Activated naive CD8-positive, alpha-beta T cell treated with anti-CD3 and anti-CD28 coated beads, Interleukin-2, amount 50 U/mL, for 24 hours (primary cell): ENCODE data around the gene ASB10.

ENCODE experiments used
- ATAC-seq: fragments of 150-1000 bp; cut with Tn5 transposase; one replicate; pipeline ENCODE4 v1.10.0; 2021
- DNase-seq: peaks from one replicate; pipeline ENCODE4 v3.0.0; 2021
- H3K27ac Mint-ChIP-seq: one replicate; pipeline ENCODE4 v1.8.0; 2021; ENCODE audit warnings: mild to moderate bottlenecking, mixed read lengths
- H3K27me3 Mint-ChIP-seq: one replicate; pipeline ENCODE4 v1.8.0; 2021; ENCODE audit warnings: mixed read lengths
- H3K36me3 Mint-ChIP-seq: one replicate; pipeline ENCODE4 v1.8.0; 2021; ENCODE audit warnings: low read depth, mixed read lengths
- H3K4me1 Mint-ChIP-seq: one replicate; pipeline ENCODE4 v1.8.0; 2021; ENCODE audit warnings: mixed read lengths
- H3K4me3 Mint-ChIP-seq: one replicate; pipeline ENCODE4 v1.8.0; 2021; ENCODE audit warnings: mild to moderate bottlenecking, moderate library complexity, mixed read lengths
- H3K9me3 Mint-ChIP-seq: one replicate; pipeline ENCODE4 v1.8.0; 2021; ENCODE audit warnings: mixed read lengths

The ASB10 gene, protein sequence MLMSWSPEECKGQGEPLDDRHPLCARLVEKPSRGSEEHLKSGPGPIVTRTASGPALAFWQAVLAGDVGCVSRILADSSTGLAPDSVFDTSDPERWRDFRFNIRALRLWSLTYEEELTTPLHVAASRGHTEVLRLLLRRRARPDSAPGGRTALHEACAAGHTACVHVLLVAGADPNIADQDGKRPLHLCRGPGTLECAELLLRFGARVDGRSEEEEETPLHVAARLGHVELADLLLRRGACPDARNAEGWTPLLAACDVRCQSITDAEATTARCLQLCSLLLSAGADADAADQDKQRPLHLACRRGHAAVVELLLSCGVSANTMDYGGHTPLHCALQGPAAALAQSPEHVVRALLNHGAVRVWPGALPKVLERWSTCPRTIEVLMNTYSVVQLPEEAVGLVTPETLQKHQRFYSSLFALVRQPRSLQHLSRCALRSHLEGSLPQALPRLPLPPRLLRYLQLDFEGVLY

DNA sequence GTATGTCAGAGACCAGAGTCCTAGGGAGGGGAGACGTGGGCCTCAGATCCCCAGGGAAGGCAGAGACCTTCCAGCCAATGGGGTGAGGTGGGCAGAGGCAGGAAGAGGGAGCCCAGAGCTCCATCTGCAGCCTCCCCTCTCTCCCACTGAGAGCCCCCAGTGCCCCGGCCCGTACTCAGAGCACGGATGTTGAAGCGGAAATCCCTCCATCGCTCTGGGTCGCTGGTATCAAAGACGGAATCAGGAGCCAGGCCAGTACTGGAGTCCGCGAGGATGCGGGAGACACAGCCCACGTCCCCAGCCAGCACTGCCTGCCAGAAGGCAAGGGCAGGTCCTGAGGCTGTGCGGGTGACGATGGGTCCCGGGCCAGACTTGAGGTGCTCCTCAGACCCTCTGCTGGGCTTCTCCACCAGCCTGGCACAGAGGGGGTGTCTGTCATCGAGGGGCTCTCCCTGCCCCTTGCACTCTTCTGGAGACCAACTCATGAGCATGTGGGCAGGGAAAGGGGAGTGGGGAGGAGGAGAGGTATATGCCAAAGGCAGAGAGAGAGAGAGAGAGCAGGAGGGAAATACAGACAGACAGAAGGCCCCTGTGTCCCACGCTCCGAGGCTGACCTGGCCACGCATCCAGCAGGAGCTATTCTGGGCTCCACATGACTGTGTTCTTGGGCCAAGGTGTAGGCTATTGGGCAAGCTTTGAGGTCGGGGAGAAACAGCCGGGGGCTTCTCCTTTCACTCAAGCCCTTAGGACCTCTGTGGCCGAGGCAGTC lies at the start of gene ASB10:
ASB10 (minus strand) TSS at position 611 of the 769 bp plus-strand sequence; CDS start at position 491, 120 bp downstream.
- H3K4me3 Mint-ChIP-seq = no peak within 1 kb of the TSS
- H3K27me3 Mint-ChIP-seq = no peaks in the 10 kb centered on the region
- H3K4me1 Mint-ChIP-seq = no peaks in the 10 kb centered on the region
- no peak for DNase-seq
- no peak within 1 kb of the TSS for H3K27ac Mint-ChIP-seq
- no peaks in the 10 kb centered on the region for H3K36me3 Mint-ChIP-seq
- no peak for ATAC-seq
- H3K9me3 Mint-ChIP-seq = no peaks in the 10 kb centered on the region

DNA sequence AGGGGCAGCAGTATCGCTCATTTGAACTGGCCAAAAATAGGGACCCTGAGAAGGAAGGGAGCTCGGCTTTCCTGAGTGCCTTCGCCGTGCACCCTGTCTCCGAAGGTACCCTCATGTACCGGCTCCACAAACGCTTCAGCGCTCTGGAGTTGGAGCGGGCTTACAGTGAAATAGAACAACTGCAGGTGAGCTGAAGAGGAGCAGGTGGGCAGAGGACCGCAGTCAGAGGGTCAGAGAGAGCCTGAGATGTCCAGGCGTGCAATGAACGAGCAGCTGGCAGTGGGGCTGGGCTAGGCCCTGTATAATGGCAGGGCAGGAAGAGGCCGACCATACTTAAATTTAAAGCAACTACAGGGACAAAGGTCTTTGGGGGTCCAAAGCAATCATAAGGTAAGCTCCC lies 49.4 kb upstream of the ASB10 start:
- Mint-ChIP-seq H3K9me3 (no peaks in the 10 kb centered on the region), H3K27me3 (no peaks in the 10 kb centered on the region), H3K4me1 (peaks cover 32% of the 10 kb centered on the region), H3K27ac (no peak overlapping the region), H3K36me3 (peaks cover 22% of the 10 kb centered on the region), H3K4me3 (no peak overlapping the region)
- no peak for ATAC-seq
- DNase-seq = no peak

DNA sequence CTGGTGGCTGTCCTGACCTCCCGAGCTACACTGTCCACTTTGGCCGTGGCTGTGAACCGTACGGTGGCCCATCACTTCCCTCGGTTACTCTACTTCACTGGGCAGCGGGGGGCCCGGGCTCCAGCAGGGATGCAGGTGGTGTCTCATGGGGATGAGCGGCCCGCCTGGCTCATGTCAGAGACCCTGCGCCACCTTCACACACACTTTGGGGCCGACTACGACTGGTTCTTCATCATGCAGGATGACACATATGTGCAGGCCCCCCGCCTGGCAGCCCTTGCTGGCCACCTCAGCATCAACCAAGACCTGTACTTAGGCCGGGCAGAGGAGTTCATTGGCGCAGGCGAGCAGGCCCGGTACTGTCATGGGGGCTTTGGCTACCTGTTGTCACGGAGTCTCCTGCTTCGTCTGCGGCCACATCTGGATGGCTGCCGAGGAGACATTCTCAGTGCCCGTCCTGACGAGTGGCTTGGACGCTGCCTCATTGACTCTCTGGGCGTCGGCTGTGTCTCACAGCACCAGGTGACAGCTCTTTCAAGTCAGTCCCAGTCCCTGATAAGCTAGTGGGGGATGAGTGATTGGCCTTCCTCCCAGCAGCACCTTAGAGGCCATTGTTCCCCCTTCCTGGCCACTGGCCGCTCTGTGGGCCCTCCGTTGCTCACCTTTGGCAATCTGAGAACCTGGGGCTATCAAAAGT lies 48.2 kb upstream of the ASB10 start:
- Mint-ChIP-seq H3K9me3 (no peaks in the 10 kb centered on the region), H3K27me3 (no peaks in the 10 kb centered on the region), H3K4me1 (peaks cover 34% of the 10 kb centered on the region), H3K4me3 (no peak overlapping the region), H3K27ac (peak overlapping the region; percentile 35), H3K36me3 (peaks cover 22% of the 10 kb centered on the region)
- DNase-seq (no peak), ATAC-seq (no peak)

DNA sequence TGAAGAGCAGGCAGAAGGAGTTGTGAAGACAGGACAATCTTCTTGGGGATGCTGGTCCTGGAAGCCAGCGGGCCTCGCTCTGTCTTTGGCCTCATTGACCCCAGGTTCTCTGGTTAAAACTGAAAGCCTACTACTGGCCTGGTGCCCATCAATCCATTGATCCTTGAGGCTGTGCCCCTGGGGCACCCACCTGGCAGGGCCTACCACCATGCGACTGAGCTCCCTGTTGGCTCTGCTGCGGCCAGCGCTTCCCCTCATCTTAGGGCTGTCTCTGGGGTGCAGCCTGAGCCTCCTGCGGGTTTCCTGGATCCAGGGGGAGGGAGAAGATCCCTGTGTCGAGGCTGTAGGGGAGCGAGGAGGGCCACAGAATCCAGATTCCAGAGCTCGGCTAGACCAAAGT lies 46.8 kb upstream of the ASB10 start:
- Mint-ChIP-seq H3K36me3 (peaks cover 22% of the 10 kb centered on the region), H3K9me3 (no peaks in the 10 kb centered on the region), H3K4me1 (peaks cover 34% of the 10 kb centered on the region), H3K27me3 (no peaks in the 10 kb centered on the region), H3K4me3 (peak overlapping the region; percentile 100), H3K27ac (peak overlapping the region; percentile 99)
- no peak for ATAC-seq
- no peak for DNase-seq

DNA sequence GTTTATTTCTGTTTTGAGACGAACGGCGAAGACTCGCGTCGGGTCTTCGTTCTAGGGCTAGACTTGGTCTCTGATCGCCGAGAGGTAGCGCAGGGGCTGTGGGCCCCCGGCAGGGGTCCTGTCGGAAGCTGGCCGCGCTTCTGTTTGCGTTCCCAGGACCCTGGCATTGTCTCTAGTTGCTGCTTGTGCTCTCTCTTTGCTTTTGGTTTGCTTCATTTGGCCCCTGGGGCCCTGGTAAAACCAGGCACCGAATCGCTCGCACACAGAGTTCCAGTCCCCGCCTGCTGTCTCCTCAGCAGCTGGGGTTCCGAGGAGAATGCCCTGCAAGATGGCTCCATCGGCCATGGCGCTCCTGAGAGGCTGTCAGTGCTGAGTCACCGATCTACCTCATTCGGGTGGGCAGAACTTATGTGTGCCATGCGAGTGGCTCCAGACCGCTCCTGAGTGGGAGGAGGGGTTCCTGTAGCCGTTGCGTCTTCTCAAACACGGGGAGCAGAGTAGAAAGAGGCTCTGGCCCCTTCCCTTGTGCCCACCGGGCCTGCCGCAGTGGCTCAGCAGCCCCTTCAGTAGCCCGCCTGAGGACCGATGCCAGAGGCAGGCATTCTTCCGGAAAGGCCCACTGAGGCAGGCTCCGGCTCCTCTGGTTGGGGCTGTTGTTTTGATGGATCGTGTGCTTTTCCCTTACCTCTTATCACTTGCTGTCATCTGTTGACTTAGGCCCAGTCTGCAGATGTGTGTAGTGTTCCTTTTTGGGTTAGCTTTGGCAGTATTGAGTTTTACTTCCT lies 46.1 kb upstream of the ASB10 start:
- peak overlapping the region; percentile 99 for H3K27ac Mint-ChIP-seq
- H3K9me3 Mint-ChIP-seq = no peaks in the 10 kb centered on the region
- H3K4me1 Mint-ChIP-seq = peaks cover 37% of the 10 kb centered on the region
- DNase-seq (peak; percentile 80), ATAC-seq (peak; percentile 89)
- peak overlapping the region; percentile 100 for H3K4me3 Mint-ChIP-seq
- H3K27me3 Mint-ChIP-seq = no peaks in the 10 kb centered on the region
- H3K36me3 Mint-ChIP-seq = peaks cover 22% of the 10 kb centered on the region

DNA sequence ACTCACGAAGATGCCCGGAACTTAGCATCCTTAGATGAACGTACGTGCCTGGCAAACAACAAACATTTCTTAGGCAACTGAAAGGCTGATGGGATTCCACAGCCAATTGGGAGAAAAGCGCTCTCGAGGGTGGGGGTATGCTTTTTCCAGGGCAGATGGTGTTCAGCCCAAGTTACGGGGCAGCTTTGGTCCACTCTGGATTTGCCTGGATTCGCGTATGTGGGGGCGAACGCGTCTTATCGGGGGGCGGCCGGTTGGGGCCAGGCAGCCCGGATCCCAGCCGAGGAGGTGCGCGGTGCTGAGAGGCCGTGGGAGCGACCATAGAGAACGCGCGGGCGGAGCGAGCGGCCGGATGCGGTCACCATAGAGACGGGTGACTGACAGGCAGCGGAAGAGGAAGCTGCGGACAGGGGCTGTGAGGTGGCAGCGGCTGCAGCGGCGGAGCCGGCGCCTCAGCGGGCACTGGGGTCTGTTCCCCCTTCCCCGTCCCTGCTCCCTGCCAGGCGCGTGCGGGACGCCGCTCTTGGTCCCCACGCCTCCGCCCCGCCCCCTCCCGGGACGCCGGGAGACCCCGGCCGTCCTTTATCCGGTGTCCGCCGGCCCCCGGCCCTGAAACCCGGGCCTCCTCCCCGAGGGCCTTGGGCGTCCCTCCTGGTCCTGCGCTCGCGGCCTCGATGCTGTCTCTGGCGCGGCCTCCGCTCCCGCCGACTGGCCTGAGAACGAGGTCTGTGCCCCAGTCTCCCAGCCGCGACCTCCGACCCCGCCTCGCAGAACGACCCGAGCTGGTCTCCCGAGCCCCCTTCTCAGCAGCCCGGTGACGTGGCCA lies 45.3 kb upstream of the ASB10 start, which contains the start of gene CHPF2:
CHPF2 (plus strand) TSS at position 393 of the 826 bp plus-strand sequence. CDS start 1,529 bp downstream, outside the sequence.
- Mint-ChIP-seq H3K9me3 (no peaks in the 10 kb centered on the region), H3K4me1 (peaks cover 42% of the 10 kb centered on the region), H3K27me3 (no peaks in the 10 kb centered on the region), H3K4me3 (peak within 1 kb of the TSS; percentile 100), H3K36me3 (peaks cover 22% of the 10 kb centered on the region), H3K27ac (peak within 1 kb of the TSS; percentile 99)
- ATAC-seq = peak; percentile 91
- peak; percentile 93 for DNase-seq

DNA sequence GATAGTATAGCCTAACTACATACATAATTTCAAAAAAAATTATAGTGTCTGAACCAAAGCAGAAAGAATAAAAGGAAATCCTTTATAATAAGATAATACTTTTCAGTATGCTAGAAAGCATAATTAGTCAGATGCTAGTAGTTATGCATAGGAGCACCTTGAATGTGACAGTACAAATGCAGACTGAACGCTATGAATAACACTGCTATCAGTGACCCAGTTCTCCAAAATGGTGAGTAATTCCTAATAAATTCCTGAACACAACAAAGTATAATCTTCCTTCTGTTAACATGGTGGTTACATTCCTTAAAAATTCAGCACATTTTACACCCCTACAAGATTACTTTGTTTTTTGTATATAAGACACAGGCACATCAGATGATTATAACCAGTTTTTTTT lies 44.0 kb upstream of the ASB10 start:
- H3K9me3 Mint-ChIP-seq = no peaks in the 10 kb centered on the region
- peak overlapping the region; percentile 100 for H3K4me3 Mint-ChIP-seq
- no peak overlapping the region for H3K27ac Mint-ChIP-seq
- no peaks in the 10 kb centered on the region for H3K27me3 Mint-ChIP-seq
- no peak for ATAC-seq
- peaks cover 21% of the 10 kb centered on the region for H3K36me3 Mint-ChIP-seq
- no peak for DNase-seq
- peaks cover 51% of the 10 kb centered on the region for H3K4me1 Mint-ChIP-seq

DNA sequence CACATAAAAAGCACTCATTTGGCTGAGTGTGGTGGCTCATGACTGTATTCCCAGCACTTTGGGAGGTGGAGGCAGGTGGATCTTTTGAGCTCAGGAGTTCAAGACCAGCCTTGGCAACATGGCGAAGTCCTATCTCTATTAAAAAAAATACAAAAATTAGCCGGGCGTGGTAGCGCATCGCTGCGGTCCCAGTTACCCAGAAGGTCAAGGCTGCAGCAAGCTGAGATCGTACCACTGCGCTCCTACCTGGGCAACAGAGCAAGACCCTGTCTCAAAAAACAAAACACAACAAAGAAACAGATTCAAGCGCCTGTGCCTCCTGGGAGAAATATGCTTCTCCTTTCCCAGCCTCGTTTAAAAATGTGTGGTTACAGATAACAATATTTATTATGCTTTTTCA lies 42.2 kb upstream of the ASB10 start:
- no peak for DNase-seq
- Mint-ChIP-seq H3K27ac (no peak overlapping the region), H3K4me1 (peaks cover 57% of the 10 kb centered on the region), H3K27me3 (no peaks in the 10 kb centered on the region), H3K4me3 (no peak overlapping the region), H3K9me3 (no peaks in the 10 kb centered on the region), H3K36me3 (peaks cover 31% of the 10 kb centered on the region)
- ATAC-seq = no peak

DNA sequence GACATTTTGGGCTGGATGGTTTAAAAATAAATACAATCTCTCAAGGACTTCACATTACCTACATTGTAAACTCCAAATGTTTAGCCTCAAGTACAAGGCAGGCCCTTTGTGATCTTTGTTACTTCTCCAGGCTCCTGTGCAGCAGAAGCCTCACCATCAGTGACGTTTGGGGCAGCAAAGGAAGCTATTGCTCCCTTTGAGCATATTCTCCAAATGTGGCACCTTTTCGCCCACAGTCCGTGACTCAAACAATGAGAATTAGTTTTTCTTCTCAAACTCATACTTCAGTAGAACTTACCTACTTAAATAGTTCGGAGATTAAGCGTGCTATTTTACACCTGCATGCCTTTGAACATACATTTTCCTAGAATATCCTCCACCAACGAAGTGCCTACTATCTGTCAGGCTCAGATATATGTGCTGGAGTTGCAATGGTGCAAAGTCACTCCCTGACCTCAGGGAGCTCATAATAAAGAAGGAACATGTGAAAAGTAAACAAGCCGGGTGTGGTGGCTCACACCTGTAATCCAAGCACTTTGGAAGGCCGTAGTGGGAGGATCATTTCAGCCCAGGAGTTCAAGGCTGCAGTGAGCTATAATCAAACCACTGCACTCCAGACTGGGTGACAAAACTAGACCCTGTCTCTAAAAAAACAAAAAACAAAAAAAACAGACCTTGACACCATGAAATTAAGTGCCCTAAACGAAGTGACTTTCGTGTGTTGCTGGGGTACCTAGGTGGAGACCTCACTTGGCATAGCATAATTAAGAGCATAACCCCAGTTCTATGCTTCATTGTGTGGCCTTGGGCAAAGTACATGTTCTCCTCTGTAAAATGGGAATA lies 41.2 kb upstream of the ASB10 start:
- no peak for ATAC-seq
- Mint-ChIP-seq H3K27ac (peak overlapping the region; percentile 96), H3K4me3 (peak overlapping the region; percentile 91), H3K4me1 (peaks cover 47% of the 10 kb centered on the region), H3K27me3 (no peaks in the 10 kb centered on the region), H3K36me3 (peaks cover 33% of the 10 kb centered on the region), H3K9me3 (no peaks in the 10 kb centered on the region)
- no peak for DNase-seq

DNA sequence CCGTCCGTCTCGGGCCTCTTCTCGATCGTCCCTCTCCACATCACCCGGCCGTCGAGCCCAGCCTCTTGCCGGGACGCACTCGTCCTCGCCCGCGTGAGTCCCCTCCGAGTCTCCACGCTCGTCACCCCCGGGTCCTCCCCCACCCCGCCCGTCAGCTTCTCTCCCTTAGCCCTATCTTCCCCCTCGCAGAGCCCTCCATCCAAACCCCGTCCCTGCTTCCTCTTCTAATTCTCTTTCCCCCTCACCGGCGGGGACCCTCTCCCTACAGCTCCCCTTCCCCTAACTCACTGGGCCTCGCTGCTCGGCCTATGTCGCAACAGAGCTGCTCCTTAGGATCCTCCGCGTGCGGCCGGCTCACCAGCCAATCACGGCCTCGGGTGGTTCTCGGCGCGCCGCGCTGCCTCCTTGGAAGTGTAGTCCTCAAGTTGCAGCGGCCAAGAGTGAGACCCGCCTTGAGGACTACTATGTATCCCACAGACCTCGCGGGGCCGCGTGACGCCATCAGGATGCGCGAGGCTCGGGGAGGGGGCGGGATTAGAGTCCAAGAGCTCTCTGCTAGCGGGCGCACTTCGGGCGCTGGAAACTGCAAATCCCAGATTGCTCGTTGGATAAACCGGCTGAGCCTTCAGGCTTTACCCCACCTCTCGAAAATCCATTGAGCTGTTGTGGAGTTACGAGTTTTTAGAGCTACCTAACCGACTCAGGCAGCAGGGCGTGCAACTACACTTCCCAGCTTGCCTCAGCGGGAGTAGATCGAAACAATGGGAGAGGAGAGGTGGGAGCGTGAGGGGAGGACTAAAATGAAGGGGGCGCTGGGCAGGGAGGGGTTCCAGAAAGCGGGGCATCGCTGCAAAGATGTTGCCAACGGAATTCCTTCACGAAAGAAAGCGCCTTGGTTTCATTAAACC lies 40.1 kb upstream of the ASB10 start, which contains the start of gene ABCF2:
ABCF2 (minus strand) TSS at position 331 of the 908 bp plus-strand sequence. CDS start 747 bp downstream, outside the sequence.
- DNase-seq = peak; percentile 99
- Mint-ChIP-seq H3K9me3 (no peaks in the 10 kb centered on the region), H3K4me3 (peak within 1 kb of the TSS; percentile 91), H3K27ac (peak within 1 kb of the TSS; percentile 96), H3K36me3 (peaks cover 34% of the 10 kb centered on the region), H3K4me1 (peaks cover 42% of the 10 kb centered on the region), H3K27me3 (no peaks in the 10 kb centered on the region)
- peak; percentile 100 for ATAC-seq

DNA sequence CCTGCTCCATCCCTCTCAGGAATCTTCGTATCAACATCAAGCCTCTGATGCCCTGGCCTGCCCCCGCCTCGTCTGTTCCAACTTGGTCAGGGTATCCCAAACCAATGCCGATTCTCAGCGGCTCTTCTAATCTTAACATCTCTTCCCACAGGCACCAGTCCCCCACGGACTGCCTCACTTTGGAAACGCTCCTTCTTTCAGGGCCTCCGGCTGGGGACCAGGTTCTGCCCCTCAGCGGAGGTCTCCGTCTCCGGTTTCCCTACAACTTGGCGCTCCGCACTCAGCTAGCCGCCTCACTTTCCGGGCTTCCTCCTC lies 39.5 kb upstream of the ASB10 start:
- DNase-seq (no peak), ATAC-seq (no peak)
- no peaks in the 10 kb centered on the region for H3K9me3 Mint-ChIP-seq
- H3K4me1 Mint-ChIP-seq = peaks cover 36% of the 10 kb centered on the region
- H3K36me3 Mint-ChIP-seq = peaks cover 39% of the 10 kb centered on the region
- peak overlapping the region; percentile 91 for H3K4me3 Mint-ChIP-seq
- no peaks in the 10 kb centered on the region for H3K27me3 Mint-ChIP-seq
- peak overlapping the region; percentile 96 for H3K27ac Mint-ChIP-seq
